Upper lobe of left lung (tissue), 4 donors: ENCODE data around the gene YPEL2.

Experiments used
- POLR2A ChIP-seq, 4 donors: fragments of 450-650 bp; IDR thresholded peaks; one replicate each; pipeline ENCODE4 v1.5.1; 2016 to 2017; ENCODE audit warnings: antibody characterized with exemption in 4 of 4, mild to moderate bottlenecking in 2 of 4
- TF ChIP-seq, protein P1 (sequence below), 6 experiments: fragments of 450-650 bp in 4 of 6; fragments of 200-600 bp in 2 of 6; sonication (generic) in 2 of 6; IDR thresholded peaks; one replicate each; pipeline ENCODE4 v1.5.1; 2016 to 2019; ENCODE audit warnings: antibody characterized with exemption in 6 of 6

DNA sequence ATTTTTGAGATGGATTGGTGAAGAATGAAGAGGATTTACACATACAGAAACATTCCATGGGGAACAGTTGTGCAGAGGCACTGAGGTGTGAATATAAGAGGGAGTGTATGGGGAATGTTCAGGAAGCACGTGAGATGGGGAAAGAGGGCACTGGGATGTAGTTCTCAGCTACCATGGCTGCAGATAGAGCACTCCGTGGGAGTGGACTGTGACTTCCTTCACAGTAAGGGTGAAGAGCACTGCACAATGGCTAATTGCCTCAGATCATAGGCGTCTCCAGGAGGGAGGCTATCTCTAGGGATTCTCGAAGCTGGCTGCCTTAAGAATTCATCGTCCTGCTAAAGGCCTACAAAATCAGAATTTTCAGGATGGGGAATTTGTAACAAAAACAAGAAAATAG is 7.0 kb downstream of the YPEL2 start:
- TF ChIP-seq, protein P1, sequence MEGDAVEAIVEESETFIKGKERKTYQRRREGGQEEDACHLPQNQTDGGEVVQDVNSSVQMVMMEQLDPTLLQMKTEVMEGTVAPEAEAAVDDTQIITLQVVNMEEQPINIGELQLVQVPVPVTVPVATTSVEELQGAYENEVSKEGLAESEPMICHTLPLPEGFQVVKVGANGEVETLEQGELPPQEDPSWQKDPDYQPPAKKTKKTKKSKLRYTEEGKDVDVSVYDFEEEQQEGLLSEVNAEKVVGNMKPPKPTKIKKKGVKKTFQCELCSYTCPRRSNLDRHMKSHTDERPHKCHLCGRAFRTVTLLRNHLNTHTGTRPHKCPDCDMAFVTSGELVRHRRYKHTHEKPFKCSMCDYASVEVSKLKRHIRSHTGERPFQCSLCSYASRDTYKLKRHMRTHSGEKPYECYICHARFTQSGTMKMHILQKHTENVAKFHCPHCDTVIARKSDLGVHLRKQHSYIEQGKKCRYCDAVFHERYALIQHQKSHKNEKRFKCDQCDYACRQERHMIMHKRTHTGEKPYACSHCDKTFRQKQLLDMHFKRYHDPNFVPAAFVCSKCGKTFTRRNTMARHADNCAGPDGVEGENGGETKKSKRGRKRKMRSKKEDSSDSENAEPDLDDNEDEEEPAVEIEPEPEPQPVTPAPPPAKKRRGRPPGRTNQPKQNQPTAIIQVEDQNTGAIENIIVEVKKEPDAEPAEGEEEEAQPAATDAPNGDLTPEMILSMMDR (IDR thresholded peaks at IDR 0.05) = no peak
- no peak for TF ChIP-seq POLR2A (IDR thresholded peaks at IDR 0.05)
